Measurements from ENCODE around the gene ABTB2.
"Not testable (repeated sequence)": the region's sequence is repeated elsewhere in the genome, so short reads cannot be mapped to it uniquely, and the experiment has no call there.

ABTB2 gene

GRCh38 chr11:34250211-34250610, 107.6 kb downstream of the ABTB2 start:
- no peak for TF ChIP-seq POLR2AphosphoS5 (IDR thresholded peaks at IDR 0.05; ENCODE audit: low read depth)
- TF ChIP-seq CTCF (IDR thresholded peaks at IDR 0.05; ENCODE audit: insufficient read depth, low read length), result no peak
- no peak for TF ChIP-seq REST (IDR thresholded peaks at IDR 0.05; ENCODE audit: insufficient replicate concordance, low read depth)
- TF ChIP-seq SPI1 (IDR thresholded peaks at IDR 0.05; ENCODE audit: borderline replicate concordance, low read depth), result no peak
- no peak for TF ChIP-seq GABPA (IDR thresholded peaks at IDR 0.05; ENCODE audit: low read depth)
- no peaks in the 10 kb centered on the region for H3K27me3 ChIP-seq (ENCODE audit: insufficient read depth, poor library complexity, severe bottlenecking)

GRCh38 chr11:34249439-34249838, 108.4 kb downstream of the ABTB2 start:
- DNase-seq (ENCODE audit: low read depth in 1 of 2, low spot score in 1 of 2), result no peak
- H3K27ac ChIP-seq (replicated peaks), result no peak overlapping the region
- TF ChIP-seq CTCF (IDR thresholded peaks at IDR 0.05; ENCODE audit: insufficient read depth, low read length) (no peak), SPI1 (IDR thresholded peaks at IDR 0.05; ENCODE audit: borderline replicate concordance, low read depth) (no peak), POLR2AphosphoS5 (IDR thresholded peaks at IDR 0.05; ENCODE audit: low read depth) (no peak), GABPA (IDR thresholded peaks at IDR 0.05; ENCODE audit: low read depth) (no peak), REST (IDR thresholded peaks at IDR 0.05; ENCODE audit: insufficient replicate concordance, low read depth) (no peak)
- H3K4me3 ChIP-seq (replicated peaks; ENCODE audit: insufficient read depth, low read length), result no peak overlapping the region
- no peaks in the 10 kb centered on the region for H3K27me3 ChIP-seq (ENCODE audit: insufficient read depth, poor library complexity, severe bottlenecking)

More at GRCh38 chr11:34250211-34250610, 107.6 kb downstream of the ABTB2 start:
- DNase-seq (ENCODE audit: low read depth in 1 of 2, low spot score in 1 of 2), result no peak
- no peak overlapping the region for H3K27ac ChIP-seq (replicated peaks)
- H3K4me3 ChIP-seq (replicated peaks; ENCODE audit: insufficient read depth, low read length), result no peak overlapping the region

GRCh38 chr11:34246511-34246910, 111.3 kb downstream of the ABTB2 start:
- H3K27me3 ChIP-seq (ENCODE audit: insufficient read depth, poor library complexity, severe bottlenecking); H3K27ac ChIP-seq (replicated peaks); DNase-seq (ENCODE audit: low read depth in 1 of 2, low spot score in 1 of 2); H3K4me3 ChIP-seq (replicated peaks; ENCODE audit: insufficient read depth, low read length): not testable (repeated sequence)

- TF ChIP-seq SPI1 (IDR thresholded peaks at IDR 0.05; ENCODE audit: borderline replicate concordance, low read depth), result no peak
- TF ChIP-seq CTCF (IDR thresholded peaks at IDR 0.05; ENCODE audit: insufficient read depth, low read length), result no peak
- TF ChIP-seq POLR2AphosphoS5 (IDR thresholded peaks at IDR 0.05; ENCODE audit: low read depth), result no peak
- TF ChIP-seq REST (IDR thresholded peaks at IDR 0.05; ENCODE audit: insufficient replicate concordance, low read depth), result no peak
- no peak for TF ChIP-seq GABPA (IDR thresholded peaks at IDR 0.05; ENCODE audit: low read depth)
- Histone ChIP-seq H3K27me3 (ENCODE audit: insufficient read depth, poor library complexity, severe bottlenecking) (no peaks in the 10 kb centered on the region), H3K4me3 (replicated peaks; ENCODE audit: insufficient read depth, low read length) (no peak overlapping the region), H3K27ac (replicated peaks) (no peak overlapping the region)
- no peak for DNase-seq (ENCODE audit: low read depth in 1 of 2, low spot score in 1 of 2)
Observed at GRCh38 chr11:34245041-34245440, 112.8 kb downstream of the ABTB2 start.
